Stimulated activated CD8-positive, alpha-beta memory T cell treated with anti-CD3 and anti-CD28 coated beads, Interleukin-7, amount 100 ng/mL, for 24 hours (primary cell): ENCODE data around the gene ADAM11.

Source experiments
- DNase-seq: peaks from one replicate; pipeline ENCODE4 v3.0.0-alpha.2; 2020; ENCODE audit warnings: low read depth

ADAM11 gene

DNA sequence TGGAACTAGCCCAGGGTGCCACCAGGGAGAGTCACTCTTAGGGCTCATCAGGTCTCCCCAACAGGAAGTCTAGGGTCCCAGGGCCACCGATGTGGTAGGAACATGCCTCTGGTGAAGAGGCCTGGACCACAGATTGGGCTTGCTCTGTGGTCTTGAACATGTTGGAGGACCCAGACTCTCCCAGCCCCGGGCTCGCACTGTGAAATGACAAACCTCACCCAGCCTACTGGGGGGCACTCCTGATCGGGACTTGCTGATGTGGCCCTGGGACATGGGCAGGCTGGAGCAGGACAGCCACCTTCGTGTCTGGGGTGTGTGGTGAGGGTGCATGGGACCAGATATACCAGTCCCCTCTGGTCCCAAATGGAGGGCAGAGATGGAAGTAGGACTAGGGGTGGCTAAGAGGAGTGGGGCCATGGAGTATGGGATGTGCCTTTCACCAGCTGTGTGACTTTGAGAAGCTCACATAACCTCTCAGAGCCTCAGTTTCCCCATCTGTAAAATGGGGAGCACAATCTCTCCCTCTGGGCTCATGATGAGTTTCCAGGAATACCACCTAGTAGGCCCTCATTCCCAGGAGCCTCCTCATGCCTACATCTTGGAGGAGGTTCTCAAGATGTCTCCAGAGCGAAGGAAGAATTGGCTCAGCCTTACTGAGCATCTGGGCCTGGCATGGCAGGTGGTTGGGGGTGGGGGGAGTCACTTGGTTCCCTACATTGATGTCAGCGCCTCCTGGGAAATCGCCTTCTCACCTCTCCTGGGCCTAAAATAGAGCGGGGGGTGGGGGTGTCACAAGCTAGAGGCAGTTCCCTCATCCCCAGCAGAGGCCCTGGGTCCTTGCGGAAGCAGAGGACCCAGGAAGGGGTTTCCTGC is 1.5 kb upstream of the ADAM11 start:
- no peak for DNase-seq

DNA sequence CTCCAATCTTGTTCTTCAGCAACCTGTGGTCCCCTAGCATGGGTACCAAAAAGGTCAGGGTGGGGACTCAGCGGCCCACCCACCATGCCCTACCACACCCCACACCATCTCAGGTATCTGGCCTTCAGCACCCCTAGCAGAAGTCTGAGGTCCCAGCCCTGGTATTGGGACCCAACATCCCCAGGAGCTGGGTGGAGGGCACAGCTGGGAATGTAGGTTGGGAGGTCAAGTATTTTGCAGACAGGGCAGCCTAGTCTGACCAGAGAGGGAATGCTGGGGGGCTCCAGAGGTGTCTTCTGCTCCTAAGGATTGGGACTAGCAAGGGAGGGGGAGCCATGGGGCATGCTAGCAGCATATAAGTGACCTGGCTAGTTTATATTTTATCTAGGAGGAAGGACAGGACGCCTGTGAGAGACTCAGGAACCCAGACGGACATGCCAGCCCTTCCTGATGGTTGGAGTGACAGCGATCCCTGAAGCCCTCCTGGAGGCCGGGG is 822 bp upstream of the ADAM11 start:
- no peak for DNase-seq

DNA sequence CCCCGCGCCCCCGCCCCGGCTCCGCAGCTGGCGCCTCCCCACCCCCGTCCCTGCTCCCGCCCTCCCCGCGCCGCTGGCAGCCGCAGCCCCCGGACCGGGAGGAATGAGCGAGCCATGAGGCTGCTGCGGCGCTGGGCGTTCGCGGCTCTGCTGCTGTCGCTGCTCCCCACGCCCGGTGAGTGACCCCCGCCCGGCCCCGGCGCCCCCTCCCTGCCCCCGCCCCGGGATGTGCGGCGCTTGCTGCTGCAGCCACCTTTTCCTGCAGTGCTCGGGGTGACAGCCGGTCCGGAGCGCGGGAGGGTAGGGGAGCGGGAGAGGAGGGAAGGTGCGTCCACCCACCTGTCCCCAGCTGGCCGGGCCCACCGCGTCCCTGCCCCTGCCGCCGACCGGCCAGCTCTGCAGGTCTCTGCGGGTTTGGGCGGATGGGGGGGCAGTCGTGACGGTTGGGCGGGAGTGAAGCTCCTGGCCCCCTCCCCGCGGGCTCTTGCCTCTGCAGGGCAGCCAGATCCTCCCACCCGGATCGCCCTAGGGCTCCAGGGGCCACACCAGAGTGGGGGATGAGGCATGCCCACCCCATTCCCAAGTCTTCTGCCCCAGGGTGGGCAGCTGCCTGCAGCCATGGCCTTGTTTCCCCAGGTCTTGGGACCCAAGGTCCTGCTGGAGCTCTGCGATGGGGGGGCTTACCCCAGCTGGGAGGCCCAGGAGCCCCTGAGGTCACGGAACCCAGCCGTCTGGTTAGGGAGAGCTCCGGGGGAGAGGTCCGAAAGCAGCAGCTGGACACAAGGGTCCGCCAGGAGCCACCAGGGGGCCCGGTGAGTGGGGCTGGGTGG is 513 bp downstream of the ADAM11 start:
- no peak for DNase-seq

- no peak for DNase-seq
Observed at GRCh38 chr17:44759916-44760243, 1.1 kb downstream of the ADAM11 start.

DNA sequence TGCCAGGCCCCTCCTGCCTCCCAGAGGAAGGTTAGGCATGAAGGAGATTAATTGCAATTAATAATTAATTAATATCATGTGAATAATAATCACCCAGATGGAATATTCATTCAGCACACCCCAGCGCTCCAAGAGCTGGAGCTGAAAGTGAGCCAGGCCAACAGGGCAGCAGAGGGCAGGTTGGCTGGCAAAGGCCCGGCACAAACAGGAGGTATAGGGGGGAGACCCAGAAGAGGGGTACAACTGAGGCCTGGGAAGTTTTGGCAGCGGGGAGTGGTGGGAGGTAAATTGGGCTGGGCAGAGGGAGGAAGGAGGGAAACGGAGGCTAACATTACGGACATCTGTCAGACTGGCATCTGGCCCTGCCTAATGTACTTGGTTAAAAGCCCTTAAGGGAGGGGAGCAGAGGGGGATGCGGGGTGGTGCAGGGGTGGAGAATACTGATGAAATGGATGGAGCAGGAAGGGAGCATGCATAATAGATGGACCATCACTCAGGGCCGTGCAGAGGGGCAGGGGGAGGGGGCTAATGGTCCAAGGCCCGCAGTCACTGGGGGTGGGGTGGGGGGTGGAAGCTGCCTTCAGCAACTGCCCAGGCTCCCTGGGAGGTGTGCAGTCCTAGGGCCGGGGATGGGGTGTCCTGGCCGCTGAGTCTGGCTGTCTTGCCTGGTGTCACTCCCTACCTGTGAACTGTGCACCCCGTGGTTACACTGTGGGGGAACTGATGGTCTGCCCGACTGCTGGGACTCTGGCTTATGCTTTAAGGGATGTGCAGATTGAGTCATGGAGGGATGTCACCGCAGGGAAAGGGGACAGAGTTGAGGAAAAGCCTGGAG is 1.9 kb downstream of the ADAM11 start:
- DNase-seq = no peak

- DNase-seq = no peak
Observed at GRCh38 chr17:44761932-44762810, 3.4 kb downstream of the ADAM11 start.

- DNase-seq = no peak
Observed at GRCh38 chr17:44763170-44763569, 4.4 kb downstream of the ADAM11 start.

DNA sequence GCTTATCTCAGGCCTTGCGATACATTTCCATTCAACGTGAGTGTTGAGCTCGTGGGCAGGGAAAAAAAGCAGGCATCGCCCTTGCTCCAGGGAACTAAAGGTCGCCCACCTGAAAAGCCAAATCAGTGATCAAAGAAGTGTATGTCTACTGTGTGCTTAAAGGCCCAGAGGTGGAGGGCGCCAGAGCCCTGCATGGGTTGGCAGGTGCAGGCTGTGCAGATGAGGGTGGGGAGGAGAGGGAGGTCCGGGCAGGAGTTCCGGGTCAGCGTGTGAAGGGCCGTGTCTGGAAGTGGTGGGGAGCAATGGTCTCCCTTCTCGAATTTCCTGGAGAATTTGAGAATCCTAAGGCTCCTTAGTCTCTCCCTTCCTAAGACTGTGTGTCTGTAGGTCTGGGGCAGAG is 7.2 kb downstream of the ADAM11 start:
- no peak for DNase-seq

DNA sequence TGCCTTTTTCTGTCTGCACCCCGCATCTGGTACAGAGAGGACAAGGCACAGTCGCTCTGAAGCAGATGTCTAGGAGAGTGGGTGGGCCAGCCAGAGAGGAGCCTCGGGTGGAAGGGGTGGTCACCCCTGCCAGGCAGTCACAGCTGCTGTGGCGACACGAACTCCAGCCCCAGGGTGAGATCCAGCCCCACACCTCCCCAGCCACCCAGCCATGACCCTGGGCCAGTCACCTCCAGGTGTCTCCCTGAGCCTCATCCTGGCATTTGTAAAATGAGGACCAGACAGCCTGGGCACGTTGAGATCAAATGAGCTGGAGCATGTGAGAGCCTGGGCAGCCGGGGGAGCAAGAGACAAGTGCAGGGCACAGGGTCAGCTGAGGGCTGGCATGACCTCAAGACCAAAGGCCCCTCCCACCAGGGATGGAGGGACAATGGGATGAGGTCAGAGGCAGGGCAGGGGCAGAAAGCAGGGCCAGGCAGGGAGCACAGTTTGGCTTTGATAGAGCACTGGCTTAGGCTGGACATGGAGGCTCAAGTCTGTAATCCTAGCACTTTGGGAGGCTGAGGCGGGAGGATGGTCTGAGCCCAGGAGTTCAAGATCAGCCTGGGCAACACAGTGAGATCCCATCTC is 7.7 kb downstream of the ADAM11 start:
- no peak for DNase-seq

DNA sequence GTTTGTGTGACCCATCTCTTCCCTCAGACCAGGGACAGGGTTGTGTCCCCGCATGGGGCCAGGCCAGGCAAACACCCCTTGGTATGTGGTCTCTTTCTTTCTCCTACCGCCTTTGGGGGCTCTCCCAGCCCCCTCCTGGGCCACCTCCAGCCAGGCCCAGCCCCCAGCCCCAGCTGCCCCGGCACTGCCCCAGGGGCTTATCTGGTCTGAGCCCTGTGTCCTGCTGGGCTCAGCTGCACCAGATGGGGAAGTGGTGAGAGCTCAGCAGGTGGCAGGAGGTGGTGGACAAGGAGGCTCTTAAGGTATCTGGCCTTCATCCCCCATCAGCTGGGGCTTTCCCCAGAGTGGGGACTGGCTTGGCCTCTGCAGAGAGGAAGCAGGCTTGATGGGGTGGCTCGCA is 8.7 kb downstream of the ADAM11 start:
- DNase-seq = no peak

GRCh38 chr17:44768505-44769142 is 9.8 kb downstream of the ADAM11 start:
- DNase-seq = no peak

DNA sequence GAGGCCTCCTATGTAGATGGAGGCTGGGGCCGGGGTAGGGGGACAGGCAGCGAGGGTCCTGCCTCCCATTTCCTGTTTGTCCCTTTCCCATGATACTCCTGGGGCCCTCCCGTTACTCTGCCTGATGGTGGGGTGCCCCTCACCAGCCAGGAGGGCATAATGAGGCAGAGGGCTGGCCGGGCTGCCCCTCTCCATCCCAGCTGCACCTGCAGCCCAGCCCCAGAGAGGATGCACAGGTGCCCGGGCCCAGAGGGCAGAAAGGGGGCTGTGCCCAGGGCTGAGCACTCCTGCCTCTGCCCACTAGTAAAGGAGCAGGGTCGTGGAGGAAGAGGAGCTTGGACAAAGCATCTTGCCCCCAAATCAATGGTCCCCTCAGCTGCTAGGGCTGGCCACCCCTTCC is 10.4 kb downstream of the ADAM11 start:
- no peak for DNase-seq

DNA sequence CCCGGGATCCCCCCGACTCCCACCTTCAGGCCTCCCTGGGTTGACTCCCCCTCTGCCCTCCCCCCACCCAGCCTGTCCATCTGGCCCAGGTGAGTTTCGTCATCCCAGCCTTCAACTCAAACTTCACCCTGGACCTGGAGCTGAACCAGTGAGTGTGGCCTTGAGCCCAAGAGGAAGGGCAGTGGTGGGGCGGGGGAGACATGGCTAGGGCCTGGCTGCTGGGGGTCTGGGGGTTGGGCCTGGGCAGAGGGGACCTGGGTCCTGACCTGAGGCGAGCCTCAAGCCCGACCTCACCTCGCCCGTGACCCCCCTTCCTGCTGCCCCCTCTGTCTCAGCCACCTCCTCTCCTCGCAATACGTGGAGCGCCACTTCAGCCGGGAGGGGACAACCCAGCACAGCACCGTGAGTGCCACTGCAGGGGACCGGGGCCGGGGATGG is 10.9 kb downstream of the ADAM11 start:
- DNase-seq = no peak

- DNase-seq = no peak
Observed at GRCh38 chr17:44770166-44770925, 11.6 kb downstream of the ADAM11 start.

DNA sequence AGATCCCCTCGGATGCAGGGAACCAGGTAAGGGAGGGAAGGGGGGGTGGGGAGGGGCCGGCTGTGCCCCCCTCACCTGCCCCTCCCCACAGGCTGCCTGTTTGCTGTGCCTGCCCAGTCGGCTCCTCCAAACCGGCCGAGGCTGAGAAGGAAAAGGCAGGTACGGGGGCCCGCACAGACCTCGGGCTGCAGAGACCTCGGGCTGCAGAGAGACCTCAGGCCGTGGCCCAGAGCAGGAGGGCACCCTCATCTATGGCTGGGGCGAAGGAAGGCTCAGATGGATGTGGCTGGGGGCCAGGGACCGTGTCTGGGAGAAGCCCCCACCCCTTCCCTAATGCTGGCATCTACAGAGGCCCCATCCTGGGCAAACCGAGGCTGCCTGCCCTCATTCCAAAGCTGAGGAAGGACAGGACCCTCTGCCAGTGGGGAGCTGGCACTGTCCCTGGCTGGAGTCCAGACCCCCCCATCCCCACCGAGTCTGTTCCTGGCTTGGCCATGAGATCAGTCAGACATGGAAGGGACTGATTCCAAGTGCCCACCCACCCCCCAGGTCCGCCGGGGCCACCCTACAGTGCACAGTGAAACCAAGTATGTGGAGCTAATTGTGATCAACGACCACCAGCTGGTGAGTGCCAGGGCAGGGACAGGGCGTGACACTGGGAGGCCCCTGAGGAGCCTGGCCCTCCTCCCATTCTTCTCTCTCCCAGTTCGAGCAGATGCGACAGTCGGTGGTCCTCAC is 13.7 kb downstream of the ADAM11 start:
- DNase-seq = no peak

DNA sequence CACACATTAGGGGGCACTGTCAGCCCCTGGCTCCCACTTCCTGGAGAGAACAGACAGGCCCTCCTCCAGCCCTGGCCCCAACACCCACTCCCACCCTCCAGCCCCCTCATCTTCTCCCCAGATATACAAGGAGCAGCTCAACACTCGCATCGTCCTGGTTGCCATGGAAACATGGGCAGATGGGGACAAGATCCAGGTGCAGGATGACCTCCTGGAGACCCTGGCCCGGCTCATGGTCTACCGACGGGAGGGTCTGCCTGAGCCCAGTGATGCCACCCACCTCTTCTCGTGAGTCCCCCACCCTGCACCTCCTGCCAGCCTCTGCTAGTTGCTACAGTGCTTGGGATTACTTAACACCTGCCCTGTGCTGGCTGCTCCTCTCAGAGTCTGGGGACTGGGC is 14.4 kb downstream of the ADAM11 start:
- DNase-seq = no peak

GRCh38 chr17:44774271-44775135 is 15.7 kb downstream of the ADAM11 start:
- DNase-seq = peak; percentile 90
